IMR-90 (cell line): ENCODE data around the gene BST1. TPM values are rescaled to one million over a fixed set of nuclear protein-coding genes. Genes with fewer than 3 reads are reported as not detected.

ENCODE experiments used
- ATAC-seq: fragments of 200-7000 bp; cut with Tn5 transposase; 2 replicates; pipeline ENCODE4 v1.9.1; 2020; ENCODE audit warnings: low read depth, mild to moderate bottlenecking, moderate library complexity
- BruUV-seq: library from RNA; stranded (reverse); fragments of 400-500 nt; replicated peaks from 2 replicates; lab custom pipeline; 2021; lab: Mats Ljungman, UMichigan
- CTCF ChIA-PET: fragments of 300-600 bp; formaldehyde crosslinking; extraction: SDS; loops from one replicate; lab custom pipeline; 2021; ENCODE audit warnings: antibody characterized with exemption; lab: Yijun Ruan, JAX
- POLR2A ChIA-PET: fragments of 300-600 bp; sonication (Branson Sonifier 250); formaldehyde crosslinking; loops from one replicate; lab custom pipeline; 2022; ENCODE audit warnings: antibody characterized with exemption; ENCODE audit not compliant: unreplicated experiment; lab: Charles Lee
- DNase-seq: peaks from one replicate; pipeline ENCODE4 v3.0.0; 2013
- H2AFZ ChIP-seq: replicated peaks from 2 replicates; pipeline ENCODE3; 2013; ENCODE audit warnings: low read length, mild to moderate bottlenecking; ENCODE audit not compliant: poor library complexity
- H2AK5ac ChIP-seq: 2 replicates; pipeline ENCODE4 v1.6.1; 2013; ENCODE audit warnings: low read depth, low read length, inconsistent platforms
- H2AK9ac ChIP-seq: replicated peaks from 2 replicates; pipeline ENCODE3; 2013; ENCODE audit warnings: mild to moderate bottlenecking, low read depth, low read length, moderate library complexity; ENCODE audit not compliant: poor library complexity
- H2BK120ac ChIP-seq: 2 replicates; pipeline ENCODE4 v1.6.1; 2013; ENCODE audit warnings: low read depth, low read length, inconsistent platforms
- H2BK15ac ChIP-seq: 3 replicates; pipeline ENCODE4 v1.6.1; 2013; ENCODE audit warnings: low read depth, low read length, inconsistent platforms
- H2BK20ac ChIP-seq: 2 replicates; pipeline ENCODE4 v1.6.1; 2013; ENCODE audit warnings: low read depth, mild to moderate bottlenecking, inconsistent platforms, low read length, moderate library complexity
- H2BK5ac ChIP-seq: 2 replicates; pipeline ENCODE4 v1.6.1; 2013; ENCODE audit warnings: mild to moderate bottlenecking, low read depth, low read length, inconsistent platforms; ENCODE audit not compliant: poor library complexity, severe bottlenecking
- H3K14ac ChIP-seq: replicated peaks from 2 replicates; pipeline ENCODE4 v1.6.1; 2013; ENCODE audit warnings: low read depth, low read length, inconsistent platforms
- H3K18ac ChIP-seq: 2 replicates; pipeline ENCODE4 v1.6.1; 2013; ENCODE audit warnings: low read depth, low read length, control low read depth
- H3K23ac ChIP-seq: 2 replicates; pipeline ENCODE4 v1.6.1; 2013; ENCODE audit warnings: low read depth, low read length, inconsistent platforms
- H3K27ac ChIP-seq: 2 replicates; pipeline ENCODE4 v1.5.1; 2013; ENCODE audit warnings: mild to moderate bottlenecking, control low read depth, low read length; ENCODE audit not compliant: insufficient read depth
- H3K27me3 ChIP-seq: 2 replicates; pipeline ENCODE4 v1.6.1; 2013; ENCODE audit warnings: low read length; ENCODE audit not compliant: control insufficient read depth, insufficient read depth
- H3K36me3 ChIP-seq: 2 replicates; pipeline ENCODE4 v1.6.1; 2013; ENCODE audit warnings: low read length, mixed read lengths; ENCODE audit not compliant: control insufficient read depth, insufficient read depth
- H3K4ac ChIP-seq: 2 replicates; pipeline ENCODE4 v1.6.1; 2013; ENCODE audit warnings: low read depth, low read length, inconsistent platforms
- H3K4me1 ChIP-seq: 2 replicates; pipeline ENCODE4 v1.6.1; 2013; ENCODE audit warnings: low read length, mixed read lengths; ENCODE audit not compliant: control insufficient read depth, insufficient read depth
- H3K4me2 ChIP-seq: 2 replicates; pipeline ENCODE4 v1.6.1; 2013; ENCODE audit warnings: low read depth, mild to moderate bottlenecking, control low read depth, low read length, moderate library complexity
- H3K4me3 ChIP-seq: 2 replicates; pipeline ENCODE4 v1.5.1; 2013; ENCODE audit warnings: low read depth, mild to moderate bottlenecking, control low read depth, low read length, moderate library complexity; ENCODE audit not compliant: insufficient read depth
- H3K56ac ChIP-seq: 2 replicates; pipeline ENCODE4 v1.6.1; 2013; ENCODE audit warnings: low read length, inconsistent platforms; ENCODE audit not compliant: insufficient read depth; ENCODE audit errors: extremely low read depth
- H3K79me1 ChIP-seq, 2 experiments: 2 replicates each; pipeline ENCODE4 v1.6.1; 2013; ENCODE audit warnings: low read length in 2 of 2, inconsistent platforms in 1 of 2, low read depth in 1 of 2
- H3K9ac ChIP-seq: 2 replicates; pipeline ENCODE4 v1.6.1; 2013; ENCODE audit warnings: low read depth, low read length, control low read depth
- H3K9me1 ChIP-seq: 2 replicates; pipeline ENCODE4 v1.6.1; 2013; ENCODE audit warnings: low read length, inconsistent platforms; ENCODE audit not compliant: insufficient read depth
- H3K9me3 ChIP-seq: 2 replicates; pipeline ENCODE4 v1.6.1; 2013; ENCODE audit warnings: low read length; ENCODE audit not compliant: control insufficient read depth, insufficient read depth
- H4K20me1 ChIP-seq: 2 replicates; pipeline ENCODE4 v1.6.1; 2013; ENCODE audit warnings: low read length, inconsistent platforms; ENCODE audit not compliant: insufficient read depth
- H4K5ac ChIP-seq: 2 replicates; pipeline ENCODE4 v1.6.1; 2013; ENCODE audit warnings: mild to moderate bottlenecking, low read depth, low read length, control low read depth
- H4K8ac ChIP-seq, 2 experiments: 2 replicates each; pipeline ENCODE4 v1.6.1; 2013; ENCODE audit warnings: low read depth in 2 of 2, low read length in 2 of 2, control low read depth in 1 of 2, inconsistent platforms in 1 of 2
- H4K91ac ChIP-seq: 2 replicates; pipeline ENCODE4 v1.6.1; 2013; ENCODE audit warnings: low read depth, low read length, inconsistent platforms; ENCODE audit not compliant: insufficient read depth
- BHLHE40 ChIP-seq: fragments of 150-350 bp; IDR thresholded peaks from 2 replicates; pipeline ENCODE4 v1.6.1; 2016; ENCODE audit warnings: mild to moderate bottlenecking, low read depth, low read length
- CEBPB ChIP-seq: IDR thresholded peaks from 2 replicates; pipeline ENCODE4 v1.6.1; 2012; ENCODE audit warnings: low read depth, low read length, improper control_type of control experiment
- CHD1 ChIP-seq: IDR thresholded peaks from 2 replicates; pipeline ENCODE4 v1.6.1; 2012; ENCODE audit warnings: low read depth, low read length, improper control_type of control experiment
- FOS ChIP-seq: fragments of 150-350 bp; IDR thresholded peaks from 2 replicates; pipeline ENCODE4 v1.6.1; 2016; ENCODE audit warnings: low read depth, low read length
- MAFK ChIP-seq: IDR thresholded peaks from 2 replicates; pipeline ENCODE4 v1.6.1; 2012; ENCODE audit warnings: low read depth, low read length, improper control_type of control experiment
- MXI1 ChIP-seq: IDR thresholded peaks from 2 replicates; pipeline ENCODE4 v1.6.1; 2012; ENCODE audit warnings: low read depth, mild to moderate bottlenecking, low read length, moderate library complexity, borderline replicate concordance
- NFE2L2 ChIP-seq: fragments of 150-350 bp; IDR thresholded peaks from 2 replicates; pipeline ENCODE4 v1.6.1; 2016; ENCODE audit warnings: low read depth, mild to moderate bottlenecking, low read length
- POLR2A ChIP-seq: IDR thresholded peaks from 2 replicates; pipeline ENCODE4 v1.6.1; 2012; ENCODE audit warnings: mild to moderate bottlenecking, low read depth, low read length
- RCOR1 ChIP-seq: IDR thresholded peaks from 2 replicates; pipeline ENCODE4 v1.6.1; 2012; ENCODE audit warnings: mild to moderate bottlenecking, low read length, improper control_type of control experiment; ENCODE audit not compliant: insufficient replicate concordance
- RFX5 ChIP-seq: IDR thresholded peaks from 2 replicates; pipeline ENCODE4 v1.8.0; 2012; ENCODE audit warnings: low read depth, mild to moderate bottlenecking, low read length, moderate library complexity
- WGBS, 2 experiments: methylation state at CpG; one replicate each; pipeline versions ENCODE4 v1.1.5 to v1.1.7; 2013; ENCODE audit warnings: missing lambda C conversion rate in 2 of 2; ENCODE audit not compliant: insufficient read length in 1 of 2; ENCODE audit errors: extremely low coverage in 2 of 2; 5-methylcytosine and 5-hydroxymethylcytosine counted together
- dilution Hi-C: fragments of 300-500 bp; cut with HindIII; formaldehyde crosslinking; loops from one replicate; pipeline ENCODE4 v1.14.3; 2018; ENCODE audit warnings: low sequenced_read_pairs; ENCODE audit not compliant: unreplicated experiment
- in situ Hi-C: fragments of 300-500 bp; cut with MboI; formaldehyde crosslinking; loops from 3 replicates; pipeline ENCODE4 v1.14.3; 2019; ENCODE audit warnings: low sequenced_read_pairs, inconsistent platforms, mixed read lengths
- intact Hi-C: fragments of 100-400 bp; cut with micrococcal nuclease; formaldehyde crosslinking; loops from 2 replicates; pipeline ENCODE4 v1.10.0; 2022
- polyA plus RNA-seq, 3 experiments: library from polyadenylated mRNA; depleted of rRNA; stranded (reverse); fragments of >200 nt; gene quantifications; 2 replicates each; pipeline ENCODE4 v1.2.3, GENCODE V29; 2012; ENCODE audit warnings: low replicate concordance in 1 of 3
- total RNA-seq: library from RNA; depleted of rRNA; stranded (reverse); fragments of >200 nt; gene quantifications from 2 replicates; pipeline ENCODE4 v1.2.3, GENCODE V29; 2012
- TF ChIP-seq, protein P1 (sequence below): conservative IDR thresholded peaks from 2 replicates; pipeline ENCODE4 v1.5.1; 2012; ENCODE audit warnings: mild to moderate bottlenecking, low read depth, low read length, improper control_type of control experiment
- TF ChIP-seq, protein P2 (sequence below): fragments of 150-350 bp; IDR thresholded peaks from 2 replicates; pipeline ENCODE4 v1.6.1; 2017; ENCODE audit warnings: mild to moderate bottlenecking, antibody characterized with exemption, low read length, low read depth
- TF ChIP-seq, protein P3 (sequence below): fragments of 150-350 bp; IDR thresholded peaks from 2 replicates; pipeline ENCODE4 v1.6.1; 2016; ENCODE audit warnings: low read depth, mild to moderate bottlenecking, low read length, moderate library complexity, borderline replicate concordance

BST1 gene
- total and polyA plus RNA-seq, 2 of the 4 experiments (the other 2 are of a cell fraction): 6.6 to 11.1 TPM

DNA sequence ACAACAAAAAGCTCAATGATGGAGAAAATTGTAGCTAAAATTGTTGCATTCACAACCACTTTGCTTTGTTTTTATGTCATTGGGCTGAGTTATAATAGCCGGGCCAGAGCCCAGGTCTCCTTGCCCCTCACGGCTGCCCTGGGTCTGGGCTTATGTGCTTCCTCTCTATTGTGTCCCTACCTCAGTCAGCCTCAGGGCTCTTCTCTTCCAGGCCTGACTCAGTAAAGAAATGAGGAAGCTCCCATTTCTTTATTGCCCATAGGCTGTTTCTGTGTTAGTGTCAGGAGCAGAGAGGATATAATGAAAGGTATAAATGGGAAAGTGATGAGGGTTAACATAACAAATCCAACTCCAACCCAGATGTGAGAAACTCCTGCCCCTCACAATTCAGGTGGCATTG lies 18.0 kb downstream of the BST1 start:
- Histone ChIP-seq H2BK20ac (no peak overlapping the region), H2BK5ac (no peak overlapping the region), H2AK9ac (no peak overlapping the region), H3K4me2 (no peak overlapping the region), H3K4me3 (no peak overlapping the region), H3K27ac (no peak overlapping the region), H3K9me3 (no peaks in the 10 kb centered on the region), H3K4me1 (peaks cover 18% of the 10 kb centered on the region), H3K36me3 (no peaks in the 10 kb centered on the region), H4K20me1 (no peaks in the 10 kb centered on the region), H4K8ac (no peak overlapping the region), H3K18ac (no peak overlapping the region), H3K14ac (no peak overlapping the region), H2BK120ac (no peak overlapping the region), H3K9me1 (peaks cover 14% of the 10 kb centered on the region), H2BK15ac (no peak overlapping the region), H3K4ac (no peak overlapping the region), H3K9ac (no peak overlapping the region), H3K56ac (no peak overlapping the region), H4K5ac (no peak overlapping the region), H3K79me1 (0 out of 4 replicates have a peak, but pooled peaks cover 0 to 4% of the 10 kb centered on the region in 2 experiments), H3K23ac (no peak overlapping the region), H2AK5ac (no peak overlapping the region; the same call in 1 of the 2 replicates), H3K27me3 (no peaks in the 10 kb centered on the region), H2AFZ (no peak overlapping the region), H4K91ac (no peak overlapping the region)
- in situ Hi-C loops (loop anchor here (10.0 kb wide), 1 partner anchor 164 kb away; no protein-coding TSS in a partner anchor), dilution Hi-C loops (no loop called here), intact Hi-C loops (no loop called here)
- ATAC-seq (no peak), DNase-seq (no peak)
- ChIA-PET POLR2A (no interaction called here), CTCF (no interaction called here)
- no peak for TF ChIP-seq MXI1
- TF ChIP-seq, protein P1, sequence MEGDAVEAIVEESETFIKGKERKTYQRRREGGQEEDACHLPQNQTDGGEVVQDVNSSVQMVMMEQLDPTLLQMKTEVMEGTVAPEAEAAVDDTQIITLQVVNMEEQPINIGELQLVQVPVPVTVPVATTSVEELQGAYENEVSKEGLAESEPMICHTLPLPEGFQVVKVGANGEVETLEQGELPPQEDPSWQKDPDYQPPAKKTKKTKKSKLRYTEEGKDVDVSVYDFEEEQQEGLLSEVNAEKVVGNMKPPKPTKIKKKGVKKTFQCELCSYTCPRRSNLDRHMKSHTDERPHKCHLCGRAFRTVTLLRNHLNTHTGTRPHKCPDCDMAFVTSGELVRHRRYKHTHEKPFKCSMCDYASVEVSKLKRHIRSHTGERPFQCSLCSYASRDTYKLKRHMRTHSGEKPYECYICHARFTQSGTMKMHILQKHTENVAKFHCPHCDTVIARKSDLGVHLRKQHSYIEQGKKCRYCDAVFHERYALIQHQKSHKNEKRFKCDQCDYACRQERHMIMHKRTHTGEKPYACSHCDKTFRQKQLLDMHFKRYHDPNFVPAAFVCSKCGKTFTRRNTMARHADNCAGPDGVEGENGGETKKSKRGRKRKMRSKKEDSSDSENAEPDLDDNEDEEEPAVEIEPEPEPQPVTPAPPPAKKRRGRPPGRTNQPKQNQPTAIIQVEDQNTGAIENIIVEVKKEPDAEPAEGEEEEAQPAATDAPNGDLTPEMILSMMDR: no peak
- no peak for TF ChIP-seq CEBPB
- TF ChIP-seq POLR2A: no peak
- TF ChIP-seq NFE2L2: no peak
- TF ChIP-seq, protein P2, sequence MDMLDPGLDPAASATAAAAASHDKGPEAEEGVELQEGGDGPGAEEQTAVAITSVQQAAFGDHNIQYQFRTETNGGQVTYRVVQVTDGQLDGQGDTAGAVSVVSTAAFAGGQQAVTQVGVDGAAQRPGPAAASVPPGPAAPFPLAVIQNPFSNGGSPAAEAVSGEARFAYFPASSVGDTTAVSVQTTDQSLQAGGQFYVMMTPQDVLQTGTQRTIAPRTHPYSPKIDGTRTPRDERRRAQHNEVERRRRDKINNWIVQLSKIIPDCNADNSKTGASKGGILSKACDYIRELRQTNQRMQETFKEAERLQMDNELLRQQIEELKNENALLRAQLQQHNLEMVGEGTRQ: no peak
- no peak for TF ChIP-seq BHLHE40
- no peak for TF ChIP-seq RFX5
- no peak for TF ChIP-seq RCOR1
- no peak for TF ChIP-seq MAFK
- TF ChIP-seq CHD1: no peak
- no peak for TF ChIP-seq FOS
- TF ChIP-seq, protein P3, sequence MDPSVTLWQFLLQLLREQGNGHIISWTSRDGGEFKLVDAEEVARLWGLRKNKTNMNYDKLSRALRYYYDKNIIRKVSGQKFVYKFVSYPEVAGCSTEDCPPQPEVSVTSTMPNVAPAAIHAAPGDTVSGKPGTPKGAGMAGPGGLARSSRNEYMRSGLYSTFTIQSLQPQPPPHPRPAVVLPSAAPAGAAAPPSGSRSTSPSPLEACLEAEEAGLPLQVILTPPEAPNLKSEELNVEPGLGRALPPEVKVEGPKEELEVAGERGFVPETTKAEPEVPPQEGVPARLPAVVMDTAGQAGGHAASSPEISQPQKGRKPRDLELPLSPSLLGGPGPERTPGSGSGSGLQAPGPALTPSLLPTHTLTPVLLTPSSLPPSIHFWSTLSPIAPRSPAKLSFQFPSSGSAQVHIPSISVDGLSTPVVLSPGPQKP: no peak
- no TSS peak for BruUV-seq
- WGBS, 2 experiments: 100% methylated on average over 1 of the region's 2 CpGs; no CpG with 5 or more reads in 1 of the 2 experiments
